ENCODE measurements around the gene CNGA3.

Gene CNGA3

GRCh38 chr2:98377544-98377943, 31.3 kb downstream of the CNGA3 start:
- ChIA-PET CTCF (interaction anchor here (1.1 kb wide), 1 partner anchor 8 kb away, joined by 3 read pairs; no protein-coding TSS in a partner anchor), POLR2A (no interaction called here)
- TF ChIP-seq CTCF (IDR thresholded peaks at IDR 0.05; ENCODE audit: insufficient read depth, low read length, missing control alignments) = no peak
- H3K4me3 ChIP-seq (ENCODE audit: low read depth, low read length) = no peak overlapping the region
- no peak for DNase-seq (ENCODE audit: low read depth, low spot score)

GRCh38 chr2:98378196-98378595, 31.9 kb downstream of the CNGA3 start:
- ChIA-PET CTCF (no interaction called here), POLR2A (no interaction called here)
- no peak for TF ChIP-seq CTCF (IDR thresholded peaks at IDR 0.05; ENCODE audit: insufficient read depth, low read length, missing control alignments)
- no peak for DNase-seq (ENCODE audit: low read depth, low spot score)
- no peak overlapping the region for H3K4me3 ChIP-seq (ENCODE audit: low read depth, low read length)

DNA sequence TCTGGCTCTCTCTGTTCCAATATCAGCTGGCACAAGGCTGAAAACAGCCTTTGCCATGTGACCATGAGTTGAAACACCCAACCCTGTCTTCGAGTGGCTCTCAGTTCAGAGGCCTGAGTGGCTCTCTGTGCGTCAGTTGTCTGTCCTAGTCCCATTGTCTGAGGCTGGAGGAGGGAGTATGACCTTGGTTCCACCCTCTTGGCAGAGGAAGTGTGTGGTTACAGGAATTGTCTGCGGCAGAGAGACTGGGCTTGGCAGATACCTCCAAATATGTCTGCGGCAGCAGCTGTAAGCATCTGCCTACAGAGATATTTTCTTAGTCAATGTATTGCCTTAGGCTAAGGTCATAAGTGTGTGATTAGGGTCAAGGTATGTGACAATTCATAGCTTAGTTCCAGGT, 32.6 kb downstream of the CNGA3 start:
- DNase-seq (ENCODE audit: low read depth, low spot score) = no peak
- no peak overlapping the region for H3K4me3 ChIP-seq (ENCODE audit: low read depth, low read length)
- ChIA-PET CTCF (interaction anchor here (1.5 kb wide), 1 partner anchor 679 kb away, joined by 9 read pairs; no protein-coding TSS in a partner anchor), POLR2A (no interaction called here)
- no peak for TF ChIP-seq CTCF (IDR thresholded peaks at IDR 0.05; ENCODE audit: insufficient read depth, low read length, missing control alignments)

- ChIA-PET CTCF (interaction anchor here (0.7 to 1.5 kb wide), 2 partner anchors 573 to 680 kb away, joined by 3 to 9 read pairs; no protein-coding TSS in a partner anchor), POLR2A (no interaction called here)
- no peak for TF ChIP-seq CTCF (IDR thresholded peaks at IDR 0.05; ENCODE audit: insufficient read depth, low read length, missing control alignments)
- H3K4me3 ChIP-seq (ENCODE audit: low read depth, low read length) = no peak overlapping the region
- DNase-seq (ENCODE audit: low read depth, low spot score) = no peak
Measured at GRCh38 chr2:98379311-98380202, 33.3 kb downstream of the CNGA3 start.

GRCh38 chr2:98380203-98380535, 33.9 kb downstream of the CNGA3 start:
- CTCF ChIA-PET = interaction anchor here (0.7 to 1.5 kb wide), 2 partner anchors 573 to 681 kb away, joined by 3 to 9 read pairs; no protein-coding TSS in a partner anchor

More at GRCh38 chr2:98380203-98380535, 33.9 kb downstream of the CNGA3 start:
- DNase-seq (ENCODE audit: low read depth, low spot score) = no peak
- H3K4me3 ChIP-seq (ENCODE audit: low read depth, low read length) = no peak overlapping the region
- TF ChIP-seq CTCF (IDR thresholded peaks at IDR 0.05; ENCODE audit: insufficient read depth, low read length, missing control alignments) = no peak
- POLR2A ChIA-PET = no interaction called here

Measured in AG04449 (cell line).